WTC11 (cell line): ENCODE measurements around the gene PLLP.

Source experiments
- ATF1 ChIP-seq: sonication (generic); formaldehyde crosslinking; IDR thresholded peaks from 2 replicates; pipeline ENCODE4 v1.8.1; 2023; ENCODE audit warnings: mild to moderate bottlenecking, moderate library complexity, missing genetic modification reagents
- CREM ChIP-seq: sonication (generic); formaldehyde crosslinking; IDR thresholded peaks from 2 replicates; pipeline ENCODE4 v1.8.1; 2022; ENCODE audit warnings: mild to moderate bottlenecking, missing genetic modification reagents, moderate library complexity
- SMAD3 ChIP-seq: sonication (generic); formaldehyde crosslinking; IDR thresholded peaks from 2 replicates; pipeline ENCODE4 v1.8.0; 2022; ENCODE audit warnings: missing genetic modification reagents, mild to moderate bottlenecking, borderline replicate concordance
- SP1 ChIP-seq: sonication (generic); formaldehyde crosslinking; conservative IDR thresholded peaks from 2 replicates; pipeline ENCODE4 v1.8.1; 2022; ENCODE audit warnings: missing genetic modification reagents
- TEAD1 ChIP-seq: sonication (generic); formaldehyde crosslinking; IDR thresholded peaks from 2 replicates; pipeline ENCODE4 v1.8.0; 2022; ENCODE audit warnings: mild to moderate bottlenecking, missing genetic modification reagents
- ZBTB21 ChIP-seq: sonication (generic); formaldehyde crosslinking; IDR thresholded peaks from 2 replicates; pipeline ENCODE4 v1.8.1; 2023; ENCODE audit warnings: mild to moderate bottlenecking, missing genetic modification reagents, borderline replicate concordance
- TF ChIP-seq, protein P1 (sequence below): sonication (generic); formaldehyde crosslinking; IDR thresholded peaks from 2 replicates; pipeline ENCODE4 v1.8.1; 2023; ENCODE audit warnings: mild to moderate bottlenecking, missing genetic modification reagents, moderate library complexity
- TF ChIP-seq, protein P2 (sequence below): fragments of 200-600 bp; IDR thresholded peaks from 2 replicates; pipeline ENCODE4 v1.8.0; 2022; ENCODE audit warnings: antibody characterized with exemption
- TF ChIP-seq, protein P3 (sequence below): sonication (generic); formaldehyde crosslinking; IDR thresholded peaks from 2 replicates; pipeline ENCODE4 v1.8.1; 2022; ENCODE audit warnings: mild to moderate bottlenecking, missing genetic modification reagents, moderate library complexity, borderline replicate concordance
- TF ChIP-seq, protein P4 (sequence below): sonication (generic); formaldehyde crosslinking; IDR thresholded peaks from 2 replicates; pipeline ENCODE4 v1.8.1; 2023; ENCODE audit warnings: mild to moderate bottlenecking, moderate library complexity, missing genetic modification reagents
- TF ChIP-seq, protein P5 (sequence below): sonication (generic); formaldehyde crosslinking; conservative IDR thresholded peaks from 2 replicates; pipeline ENCODE4 v1.8.1; 2022; ENCODE audit warnings: mild to moderate bottlenecking, missing genetic modification reagents
- TF ChIP-seq, protein P6 (sequence below): sonication (generic); formaldehyde crosslinking; IDR thresholded peaks from 2 replicates; pipeline ENCODE4 v1.8.0; 2022; ENCODE audit warnings: missing genetic modification reagents
- TF ChIP-seq, protein P7 (sequence below): sonication (generic); formaldehyde crosslinking; IDR thresholded peaks from 2 replicates; pipeline ENCODE4 v1.8.0; 2022; ENCODE audit warnings: mild to moderate bottlenecking, missing genetic modification reagents
- TF ChIP-seq, protein P8 (sequence below): sonication (generic); formaldehyde crosslinking; IDR thresholded peaks from 2 replicates; pipeline ENCODE4 v1.8.0; 2022; ENCODE audit warnings: mild to moderate bottlenecking, missing genetic modification reagents

DNA sequence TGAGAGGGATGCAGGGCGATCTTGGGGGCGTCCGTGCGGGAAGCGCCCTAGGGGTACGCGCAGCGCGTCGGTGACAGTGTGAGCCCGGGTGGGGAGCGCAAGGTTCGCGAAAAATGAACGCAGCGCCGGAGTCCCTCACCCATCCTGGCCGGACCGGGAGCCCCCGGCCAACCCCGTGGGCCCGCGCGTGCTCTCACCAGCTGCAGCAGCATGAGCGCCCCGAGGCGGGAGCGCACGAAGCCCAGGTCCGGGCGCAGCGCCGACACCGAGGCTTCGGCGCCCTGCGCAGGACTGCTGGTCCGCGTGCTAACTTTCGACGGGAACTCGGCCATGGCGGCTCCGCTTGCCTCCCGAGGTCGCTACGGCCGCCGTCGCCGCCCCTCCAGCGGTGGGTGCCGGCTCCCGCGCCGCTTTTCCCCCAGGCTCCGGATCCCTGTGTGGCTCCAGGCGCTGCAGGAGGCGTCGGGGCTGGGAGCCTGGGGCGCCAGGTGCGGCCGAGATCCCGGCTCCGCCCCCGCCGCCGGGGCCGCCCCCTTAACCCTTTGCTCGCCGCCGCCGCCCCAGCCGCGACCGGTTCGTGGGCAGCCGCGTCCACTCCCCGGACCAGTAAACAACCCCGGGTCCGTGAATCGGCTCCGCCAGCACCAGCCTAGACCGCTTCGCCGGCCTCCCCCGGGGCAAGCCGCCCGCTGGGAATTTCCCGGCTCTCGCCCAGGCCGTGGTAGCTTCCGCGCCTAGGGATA lies at the start of gene PLLP:
- TF ChIP-seq, protein P1, sequence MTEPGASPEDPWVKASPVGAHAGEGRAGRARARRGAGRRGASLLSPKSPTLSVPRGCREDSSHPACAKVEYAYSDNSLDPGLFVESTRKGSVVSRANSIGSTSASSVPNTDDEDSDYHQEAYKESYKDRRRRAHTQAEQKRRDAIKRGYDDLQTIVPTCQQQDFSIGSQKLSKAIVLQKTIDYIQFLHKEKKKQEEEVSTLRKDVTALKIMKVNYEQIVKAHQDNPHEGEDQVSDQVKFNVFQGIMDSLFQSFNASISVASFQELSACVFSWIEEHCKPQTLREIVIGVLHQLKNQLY (CRISPR knock-in tag): peak; percentile 86
- TF ChIP-seq, protein P2, sequence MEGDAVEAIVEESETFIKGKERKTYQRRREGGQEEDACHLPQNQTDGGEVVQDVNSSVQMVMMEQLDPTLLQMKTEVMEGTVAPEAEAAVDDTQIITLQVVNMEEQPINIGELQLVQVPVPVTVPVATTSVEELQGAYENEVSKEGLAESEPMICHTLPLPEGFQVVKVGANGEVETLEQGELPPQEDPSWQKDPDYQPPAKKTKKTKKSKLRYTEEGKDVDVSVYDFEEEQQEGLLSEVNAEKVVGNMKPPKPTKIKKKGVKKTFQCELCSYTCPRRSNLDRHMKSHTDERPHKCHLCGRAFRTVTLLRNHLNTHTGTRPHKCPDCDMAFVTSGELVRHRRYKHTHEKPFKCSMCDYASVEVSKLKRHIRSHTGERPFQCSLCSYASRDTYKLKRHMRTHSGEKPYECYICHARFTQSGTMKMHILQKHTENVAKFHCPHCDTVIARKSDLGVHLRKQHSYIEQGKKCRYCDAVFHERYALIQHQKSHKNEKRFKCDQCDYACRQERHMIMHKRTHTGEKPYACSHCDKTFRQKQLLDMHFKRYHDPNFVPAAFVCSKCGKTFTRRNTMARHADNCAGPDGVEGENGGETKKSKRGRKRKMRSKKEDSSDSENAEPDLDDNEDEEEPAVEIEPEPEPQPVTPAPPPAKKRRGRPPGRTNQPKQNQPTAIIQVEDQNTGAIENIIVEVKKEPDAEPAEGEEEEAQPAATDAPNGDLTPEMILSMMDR: no peak
- TF ChIP-seq, protein P3, sequence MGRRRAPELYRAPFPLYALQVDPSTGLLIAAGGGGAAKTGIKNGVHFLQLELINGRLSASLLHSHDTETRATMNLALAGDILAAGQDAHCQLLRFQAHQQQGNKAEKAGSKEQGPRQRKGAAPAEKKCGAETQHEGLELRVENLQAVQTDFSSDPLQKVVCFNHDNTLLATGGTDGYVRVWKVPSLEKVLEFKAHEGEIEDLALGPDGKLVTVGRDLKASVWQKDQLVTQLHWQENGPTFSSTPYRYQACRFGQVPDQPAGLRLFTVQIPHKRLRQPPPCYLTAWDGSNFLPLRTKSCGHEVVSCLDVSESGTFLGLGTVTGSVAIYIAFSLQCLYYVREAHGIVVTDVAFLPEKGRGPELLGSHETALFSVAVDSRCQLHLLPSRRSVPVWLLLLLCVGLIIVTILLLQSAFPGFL (CRISPR knock-in tag): no peak
- TF ChIP-seq SMAD3 (CRISPR knock-in tag) (peak; percentile 60; the same call in 1 of the 2 replicates), TEAD1 (peak; percentile 65; the same call in 1 of the 2 replicates), ZBTB21 (CRISPR knock-in tag) (peak; percentile 83; the same call in 1 of the 2 replicates), ATF1 (CRISPR knock-in tag) (peak; percentile 90; the same call in 1 of the 2 replicates), SP1 (CRISPR knock-in tag) (peak; percentile 87), CREM (CRISPR knock-in tag) (peak; percentile 79; the same call in 1 of the 2 replicates)
- TF ChIP-seq, protein P4, sequence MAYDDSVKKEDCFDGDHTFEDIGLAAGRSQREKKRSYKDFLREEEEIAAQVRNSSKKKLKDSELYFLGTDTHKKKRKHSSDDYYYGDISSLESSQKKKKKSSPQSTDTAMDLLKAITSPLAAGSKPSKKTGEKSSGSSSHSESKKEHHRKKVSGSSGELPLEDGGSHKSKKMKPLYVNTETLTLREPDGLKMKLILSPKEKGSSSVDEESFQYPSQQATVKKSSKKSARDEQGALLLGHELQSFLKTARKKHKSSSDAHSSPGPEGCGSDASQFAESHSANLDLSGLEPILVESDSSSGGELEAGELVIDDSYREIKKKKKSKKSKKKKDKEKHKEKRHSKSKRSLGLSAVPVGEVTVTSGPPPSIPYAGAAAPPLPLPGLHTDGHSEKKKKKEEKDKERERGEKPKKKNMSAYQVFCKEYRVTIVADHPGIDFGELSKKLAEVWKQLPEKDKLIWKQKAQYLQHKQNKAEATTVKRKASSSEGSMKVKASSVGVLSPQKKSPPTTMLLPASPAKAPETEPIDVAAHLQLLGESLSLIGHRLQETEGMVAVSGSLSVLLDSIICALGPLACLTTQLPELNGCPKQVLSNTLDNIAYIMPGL: peak; percentile 95; the same call in 1 of the 2 replicates
- TF ChIP-seq, protein P5, sequence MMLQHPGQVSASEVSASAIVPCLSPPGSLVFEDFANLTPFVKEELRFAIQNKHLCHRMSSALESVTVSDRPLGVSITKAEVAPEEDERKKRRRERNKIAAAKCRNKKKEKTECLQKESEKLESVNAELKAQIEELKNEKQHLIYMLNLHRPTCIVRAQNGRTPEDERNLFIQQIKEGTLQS (CRISPR knock-in tag): peak; percentile 87; the same call in 1 of the 2 replicates
- TF ChIP-seq, protein P6, sequence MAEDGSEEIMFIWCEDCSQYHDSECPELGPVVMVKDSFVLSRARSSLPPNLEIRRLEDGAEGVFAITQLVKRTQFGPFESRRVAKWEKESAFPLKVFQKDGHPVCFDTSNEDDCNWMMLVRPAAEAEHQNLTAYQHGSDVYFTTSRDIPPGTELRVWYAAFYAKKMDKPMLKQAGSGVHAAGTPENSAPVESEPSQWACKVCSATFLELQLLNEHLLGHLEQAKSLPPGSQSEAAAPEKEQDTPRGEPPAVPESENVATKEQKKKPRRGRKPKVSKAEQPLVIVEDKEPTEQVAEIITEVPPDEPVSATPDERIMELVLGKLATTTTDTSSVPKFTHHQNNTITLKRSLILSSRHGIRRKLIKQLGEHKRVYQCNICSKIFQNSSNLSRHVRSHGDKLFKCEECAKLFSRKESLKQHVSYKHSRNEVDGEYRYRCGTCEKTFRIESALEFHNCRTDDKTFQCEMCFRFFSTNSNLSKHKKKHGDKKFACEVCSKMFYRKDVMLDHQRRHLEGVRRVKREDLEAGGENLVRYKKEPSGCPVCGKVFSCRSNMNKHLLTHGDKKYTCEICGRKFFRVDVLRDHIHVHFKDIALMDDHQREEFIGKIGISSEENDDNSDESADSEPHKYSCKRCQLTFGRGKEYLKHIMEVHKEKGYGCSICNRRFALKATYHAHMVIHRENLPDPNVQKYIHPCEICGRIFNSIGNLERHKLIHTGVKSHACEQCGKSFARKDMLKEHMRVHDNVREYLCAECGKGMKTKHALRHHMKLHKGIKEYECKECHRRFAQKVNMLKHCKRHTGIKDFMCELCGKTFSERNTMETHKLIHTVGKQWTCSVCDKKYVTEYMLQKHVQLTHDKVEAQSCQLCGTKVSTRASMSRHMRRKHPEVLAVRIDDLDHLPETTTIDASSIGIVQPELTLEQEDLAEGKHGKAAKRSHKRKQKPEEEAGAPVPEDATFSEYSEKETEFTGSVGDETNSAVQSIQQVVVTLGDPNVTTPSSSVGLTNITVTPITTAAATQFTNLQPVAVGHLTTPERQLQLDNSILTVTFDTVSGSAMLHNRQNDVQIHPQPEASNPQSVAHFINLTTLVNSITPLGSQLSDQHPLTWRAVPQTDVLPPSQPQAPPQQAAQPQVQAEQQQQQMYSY: peak; percentile 81
- TF ChIP-seq, protein P7, sequence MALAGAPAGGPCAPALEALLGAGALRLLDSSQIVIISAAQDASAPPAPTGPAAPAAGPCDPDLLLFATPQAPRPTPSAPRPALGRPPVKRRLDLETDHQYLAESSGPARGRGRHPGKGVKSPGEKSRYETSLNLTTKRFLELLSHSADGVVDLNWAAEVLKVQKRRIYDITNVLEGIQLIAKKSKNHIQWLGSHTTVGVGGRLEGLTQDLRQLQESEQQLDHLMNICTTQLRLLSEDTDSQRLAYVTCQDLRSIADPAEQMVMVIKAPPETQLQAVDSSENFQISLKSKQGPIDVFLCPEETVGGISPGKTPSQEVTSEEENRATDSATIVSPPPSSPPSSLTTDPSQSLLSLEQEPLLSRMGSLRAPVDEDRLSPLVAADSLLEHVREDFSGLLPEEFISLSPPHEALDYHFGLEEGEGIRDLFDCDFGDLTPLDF (CRISPR knock-in tag): peak; percentile 79; the same call in 1 of the 2 replicates
- TF ChIP-seq, protein P8, sequence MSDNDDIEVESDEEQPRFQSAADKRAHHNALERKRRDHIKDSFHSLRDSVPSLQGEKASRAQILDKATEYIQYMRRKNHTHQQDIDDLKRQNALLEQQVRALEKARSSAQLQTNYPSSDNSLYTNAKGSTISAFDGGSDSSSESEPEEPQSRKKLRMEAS: peak; percentile 99
